HEK293 (cell line): ENCODE results near the gene OLIG2.

Source experiments
- CTCF ChIA-PET: fragments of 350-600 bp; formaldehyde crosslinking; extraction: SDS; loops from one replicate; lab custom pipeline; 2021; ENCODE audit warnings: antibody characterized with exemption; lab: Yijun Ruan, JAX
- POLR2A ChIA-PET: fragments of 300-600 bp; formaldehyde crosslinking; extraction: SDS; loops from one replicate; lab custom pipeline; 2020; ENCODE audit warnings: antibody characterized with exemption, inconsistent platforms; lab: Yijun Ruan, JAX
- H3K27ac ChIP-seq: fragments of 200-500 bp; sonication (Bioruptor generic); 2 replicates; pipeline ENCODE4 v1.5.1; 2014; ENCODE audit warnings: low read depth, low read length, control low read depth, inconsistent platforms; ENCODE audit errors: extremely low read depth
- H3K36me3 ChIP-seq, 2 experiments: fragments of 200-500 bp in 1 of 2; sonication (Bioruptor generic) in 1 of 2; 1 replicate in 1 of 2; 2 replicates in 1 of 2; pipeline ENCODE4 v1.5.1; 2014 to 2017; ENCODE audit warnings: inconsistent platforms in 2 of 2, low read length in 2 of 2; ENCODE audit not compliant: control insufficient read depth in 2 of 2, insufficient read depth in 1 of 2
- H3K4me1 ChIP-seq: fragments of 200-500 bp; sonication (Bioruptor generic); 2 replicates; pipeline ENCODE4 v1.5.1; 2014; ENCODE audit warnings: mild to moderate bottlenecking, low read length, inconsistent platforms; ENCODE audit not compliant: control insufficient read depth, insufficient read depth
- H3K4me3 ChIP-seq: 2 replicates; pipeline ENCODE4 v1.5.1; 2011; ENCODE audit warnings: low read depth, mild to moderate bottlenecking, control low read depth, low read length, moderate library complexity
- H3K9me3 ChIP-seq: fragments of 200-500 bp; sonication (Bioruptor generic); 2 replicates; pipeline ENCODE4 v1.5.1; 2014; ENCODE audit warnings: low read depth, low read length, inconsistent platforms; ENCODE audit not compliant: control insufficient read depth, insufficient read depth
- BCL6B ChIP-seq: fragments of 450-650 bp; formaldehyde crosslinking; IDR thresholded peaks from 2 replicates; pipeline ENCODE4 v1.5.1; 2017; ENCODE audit warnings: missing biosample characterization, missing genetic modification characterization
- HIC1 ChIP-seq: fragments of 450-650 bp; formaldehyde crosslinking; IDR thresholded peaks from 2 replicates; pipeline ENCODE4 v1.5.1; 2016; ENCODE audit warnings: missing biosample characterization, missing genetic modification characterization
- INSM2 ChIP-seq: fragments of 450-650 bp; formaldehyde crosslinking; IDR thresholded peaks from 2 replicates; pipeline ENCODE4 v1.5.1; 2016; ENCODE audit warnings: missing biosample characterization, missing genetic modification characterization
- PBX3 ChIP-seq: sonication (generic); formaldehyde crosslinking; IDR thresholded peaks from 2 replicates; pipeline ENCODE4 v1.8.1; 2022; ENCODE audit warnings: mild to moderate bottlenecking, moderate library complexity, missing genetic modification reagents
- SCRT1 ChIP-seq: fragments of 450-650 bp; formaldehyde crosslinking; IDR thresholded peaks from 2 replicates; pipeline ENCODE4 v1.5.1; 2016; ENCODE audit warnings: missing biosample characterization, missing genetic modification characterization, borderline replicate concordance
- SETDB1 ChIP-seq: IDR thresholded peaks from one replicate; pipeline ENCODE4 v1.6.1; 2017; ENCODE audit warnings: mild to moderate bottlenecking, low read length, moderate library complexity, mixed read lengths; ENCODE audit not compliant: insufficient read length
- TCF7L2 ChIP-seq: IDR thresholded peaks from 2 replicates; pipeline ENCODE4 v1.6.1; 2011; ENCODE audit warnings: low read depth, mild to moderate bottlenecking, inconsistent platforms, low read length, moderate library complexity, borderline replicate concordance
- ZBTB26 ChIP-seq: fragments of 450-650 bp; formaldehyde crosslinking; optimal IDR thresholded peaks from 2 replicates; pipeline ENCODE3; 2016; ENCODE audit warnings: missing biosample characterization, mild to moderate bottlenecking, missing genetic modification characterization
- ZFHX2 ChIP-seq: fragments of 450-650 bp; formaldehyde crosslinking; conservative IDR thresholded peaks from 2 replicates; pipeline ENCODE4 v1.5.1; 2016; ENCODE audit warnings: missing biosample characterization, missing genetic modification characterization
- ZFP41 ChIP-seq: fragments of 450-650 bp; formaldehyde crosslinking; IDR thresholded peaks from 2 replicates; pipeline ENCODE4 v1.5.1; 2016; ENCODE audit warnings: missing biosample characterization, missing genetic modification characterization, borderline replicate concordance
- ZNF211 ChIP-seq: fragments of 450-650 bp; formaldehyde crosslinking; IDR thresholded peaks from 2 replicates; pipeline ENCODE4 v1.5.1; 2016; ENCODE audit warnings: low read depth, missing biosample characterization, missing genetic modification characterization
- ZNF404 ChIP-seq: fragments of 450-650 bp; formaldehyde crosslinking; IDR thresholded peaks from 2 replicates; pipeline ENCODE4 v1.5.1; 2017; ENCODE audit warnings: missing biosample characterization, missing genetic modification characterization
- ZNF423 ChIP-seq: fragments of 450-650 bp; formaldehyde crosslinking; IDR thresholded peaks from 2 replicates; pipeline ENCODE4 v1.5.1; 2016; ENCODE audit warnings: missing biosample characterization, missing genetic modification characterization
- ZNF488 ChIP-seq: fragments of 450-650 bp; formaldehyde crosslinking; IDR thresholded peaks from 2 replicates; pipeline ENCODE4 v1.5.1; 2016; ENCODE audit warnings: missing biosample characterization, missing genetic modification characterization
- ZNF521 ChIP-seq: fragments of 450-650 bp; formaldehyde crosslinking; IDR thresholded peaks from 2 replicates; pipeline ENCODE4 v1.5.1; 2017; ENCODE audit warnings: missing biosample characterization, mild to moderate bottlenecking, missing genetic modification characterization
- ZNF530 ChIP-seq: fragments of 450-650 bp; formaldehyde crosslinking; IDR thresholded peaks from 2 replicates; pipeline ENCODE4 v1.5.1; 2016; ENCODE audit warnings: low read depth, missing biosample characterization, missing genetic modification characterization
- ZNF610 ChIP-seq: fragments of 450-650 bp; formaldehyde crosslinking; IDR thresholded peaks from 2 replicates; pipeline ENCODE4 v1.5.1; 2016; ENCODE audit warnings: missing biosample characterization, missing genetic modification characterization, borderline replicate concordance
- ZNF626 ChIP-seq: fragments of 450-650 bp; sonication (Bioruptor Pico); formaldehyde crosslinking; IDR thresholded peaks from 2 replicates; pipeline ENCODE4 v1.5.1; 2018; ENCODE audit warnings: missing biosample characterization, missing genetic modification characterization, inconsistent platforms
- ZNF768 ChIP-seq: fragments of 450-650 bp; formaldehyde crosslinking; IDR thresholded peaks from 2 replicates; pipeline ENCODE4 v1.5.1; 2018; ENCODE audit warnings: missing biosample characterization, mild to moderate bottlenecking, missing genetic modification characterization
- ZSCAN5A ChIP-seq: fragments of 450-650 bp; formaldehyde crosslinking; IDR thresholded peaks from 2 replicates; pipeline ENCODE4 v1.5.1; 2016; ENCODE audit warnings: missing biosample characterization, missing genetic modification characterization

The OLIG2 gene

GRCh38 chr21:33019516-33019884, 6.2 kb upstream of the OLIG2 start:
- CTCF ChIA-PET = interaction anchor here (1.1 kb wide), 1 partner anchor 108 kb away, joined by 4 read pairs; no protein-coding TSS in a partner anchor
- POLR2A ChIA-PET = interaction anchor here (1.0 kb wide), 1 partner anchor 25 kb away, joined by 3 read pairs; no protein-coding TSS in a partner anchor
- Histone ChIP-seq H3K36me3 (no peaks in the 10 kb centered on the region), H3K4me1 (no peaks in the 10 kb centered on the region), H3K27ac (no peak overlapping the region), H3K4me3 (no peak overlapping the region), H3K9me3 (no peaks in the 10 kb centered on the region)
- no peak for TF ChIP-seq HIC1 (tag by site-specific recombination)
- no peak for TF ChIP-seq ZNF423 (tag by site-specific recombination)
- TF ChIP-seq ZNF521 (tag by site-specific recombination) = no peak

GRCh38 chr21:33019885-33020557, 5.7 kb upstream of the OLIG2 start:
- POLR2A ChIA-PET = interaction anchor here (1.0 kb wide), 1 partner anchor 26 kb away, joined by 3 read pairs; no protein-coding TSS in a partner anchor
- no peaks in the 10 kb centered on the region for H3K9me3 ChIP-seq
- CTCF ChIA-PET = interaction anchor here (1.1 kb wide), 1 partner anchor 107 kb away, joined by 4 read pairs; no protein-coding TSS in a partner anchor
- H3K27ac ChIP-seq = no peak overlapping the region
- no peaks in the 10 kb centered on the region for H3K36me3 ChIP-seq
- H3K4me1 ChIP-seq = no peaks in the 10 kb centered on the region
- no peak overlapping the region for H3K4me3 ChIP-seq
- TF ChIP-seq ZNF211 (tag by site-specific recombination) = no peak
- no peak for TF ChIP-seq SCRT1 (tag by site-specific recombination)
- TF ChIP-seq ZFHX2 (tag by site-specific recombination) = no peak
- no peak for TF ChIP-seq TCF7L2
- TF ChIP-seq ZNF610 (tag by site-specific recombination) = no peak
- no peak for TF ChIP-seq ZSCAN5A
- no peak for TF ChIP-seq ZNF530
- no peak for TF ChIP-seq ZBTB26 (tag by site-specific recombination)
- TF ChIP-seq ZNF626 (tag by site-specific recombination) = no peak
- no peak for TF ChIP-seq INSM2
- no peak for TF ChIP-seq ZNF488 (tag by site-specific recombination)
- no peak for TF ChIP-seq ZNF768 (tag by site-specific recombination)
- TF ChIP-seq ZFP41 (tag by site-specific recombination) = no peak
- no peak for TF ChIP-seq BCL6B (tag by site-specific recombination)
- no peak for TF ChIP-seq PBX3
- TF ChIP-seq ZNF404 (tag by site-specific recombination) = no peak
- no peak for TF ChIP-seq SETDB1
